Measurements from ENCODE around the gene IPO4. TPM values are rescaled to one million over a fixed set of nuclear protein-coding genes. Genes with fewer than 3 reads are reported as not detected.

The IPO4 gene
- total and polyA plus RNA-seq, 10 of the 15 experiments (the other 5 are each of a cell fraction or from before 2014, with no cell fraction given): 7.8 to 139 (median 37.6) TPM

GRCh38 chr14:24184104-24184970 lies 4.3 kb downstream of the IPO4 start:
- H3K79me2 ChIP-seq (ENCODE audit: control insufficient read depth, insufficient read depth, low read length): peaks cover 20% of the 10 kb centered on the region
- no peak overlapping the region for H3K27ac ChIP-seq (ENCODE audit: control insufficient read depth, insufficient read depth)
- in situ Hi-C loops (cut with MboI) (no loop called here), intact Hi-C loops (cut with micrococcal nuclease; ENCODE audit: unreplicated experiment) (no loop called here)
- TF ChIP-seq E2F8 (IDR thresholded peaks at IDR 0.05; ENCODE audit: low read depth, partially characterized antibody) (no peak), ZBTB4 (CRISPR knock-in tag; IDR thresholded peaks at IDR 0.05) (no peak), ETV6 (conservative IDR thresholded peaks at IDR 0.05 in 1 of 2, IDR thresholded peaks at IDR 0.05 in 1 of 2; ENCODE audit: borderline replicate concordance in 1 of 2, low read depth in 1 of 2) (no peak), SUZ12 (IDR thresholded peaks at IDR 0.05; ENCODE audit: unreplicated experiment) (no peak), ZNF622 (IDR thresholded peaks at IDR 0.05) (no peak), BCL11A (IDR thresholded peaks at IDR 0.05; ENCODE audit: low read depth, low read length) (no peak), ZNF207 (IDR thresholded peaks at IDR 0.05; ENCODE audit: borderline replicate concordance) (no peak), TCF3 (IDR thresholded peaks at IDR 0.05; ENCODE audit: borderline replicate concordance, insufficient read depth, low read depth, low read length) (no peak), USF1 (IDR thresholded peaks at IDR 0.05; ENCODE audit: borderline replicate concordance, extremely low read length, insufficient read depth, low read depth, low read length) (no peak)
- no peaks in the 10 kb centered on the region for H3K9me3 ChIP-seq (replicated peaks; ENCODE audit: control insufficient read depth, insufficient read depth, low read length)
- peaks cover 23 to 49% of the 10 kb centered on the region in 2 experiments for H3K36me3 ChIP-seq (ENCODE audit: control insufficient read depth in 2 of 2, insufficient read depth in 2 of 2, low read length in 1 of 2)
- no TSS peak for BruUV-seq (replicated peaks)
- no peak for ATAC-seq
- H3K4me1 ChIP-seq (ENCODE audit: control insufficient read depth, insufficient read depth, low read length): 0 out of 2 replicates have a peak, but pooled peaks cover 4% of the 10 kb centered on the region
- RAD21 ChIA-PET (ENCODE audit: unreplicated experiment): no interaction called here
- no peak overlapping the region for H2AFZ ChIP-seq (ENCODE audit: control insufficient read depth, low read depth, low read length)
- H3K4me3 ChIP-seq: no peak overlapping the region
- no peak overlapping the region for H3K4me2 ChIP-seq (ENCODE audit: control insufficient read depth, insufficient read depth)
- WGBS (ENCODE audit: insufficient coverage, insufficient replicate concordance, low lambda C conversion rate, missing lambda C conversion rate): 92% methylated on average over 19 of the region's 19 CpGs
- no peak overlapping the region for H3K9ac ChIP-seq (ENCODE audit: control insufficient read depth, insufficient read depth, low read length)
- H3K27me3 ChIP-seq (replicated peaks in 1 of 2; ENCODE audit: control insufficient read depth in 2 of 2, insufficient read depth in 2 of 2, low read length in 1 of 2): no peaks in the 10 kb centered on the region
- no peak for FAIRE-seq
- CTCF ChIA-PET: no interaction called here
- POLR2A ChIA-PET: no interaction called here
- SMC1A ChIA-PET (ENCODE audit: uncharacterized antibody, unreplicated experiment): no interaction called here
- DNase-seq (ENCODE audit: low read depth, low spot score): no peak
- no peaks in the 10 kb centered on the region for H4K20me1 ChIP-seq (ENCODE audit: control insufficient read depth, insufficient read depth)

Measured in GM12878 (cell line).